Activated CD4-positive, alpha-beta T cell treated with anti-CD3 and anti-CD28 coated beads, Interleukin-2, amount 50 U/mL, for 48 hours (primary cell): ENCODE data around the gene SND1.
"Not testable (repeated sequence)": the region's sequence is repeated elsewhere in the genome, so short reads cannot be mapped to it uniquely, and the experiment has no call there.

Experiments used
- DNase-seq, 2 experiments: peaks; one replicate each; pipeline ENCODE4 v3.0.0-alpha.2; 2020

The SND1 gene

GRCh38 chr7:127810696-127811660 is 159.0 kb downstream of the SND1 start:
- DNase-seq: no peak

DNA sequence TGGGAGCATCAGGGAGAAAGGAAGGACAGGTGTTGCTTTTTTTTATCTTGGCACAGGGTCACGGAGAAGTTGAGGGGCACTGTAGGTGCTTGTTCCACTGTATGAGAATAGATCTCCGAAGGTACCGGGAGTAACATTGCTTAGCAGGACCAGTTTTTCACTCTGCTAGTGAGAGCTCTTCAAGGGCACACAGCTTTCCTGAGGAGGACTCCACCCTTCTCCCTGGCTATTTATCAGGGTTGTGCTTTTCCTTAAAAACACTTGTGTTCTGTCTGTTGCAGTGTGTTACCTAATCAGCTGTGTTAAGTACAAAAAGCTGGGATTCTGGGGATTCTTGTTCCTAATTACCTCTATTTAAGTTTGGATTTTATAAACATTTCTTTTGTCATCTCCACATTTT is 160.5 kb downstream of the SND1 start:
- DNase-seq: no peak

GRCh38 chr7:127813991-127814541 is 162.1 kb downstream of the SND1 start:
- no peak for DNase-seq

DNA sequence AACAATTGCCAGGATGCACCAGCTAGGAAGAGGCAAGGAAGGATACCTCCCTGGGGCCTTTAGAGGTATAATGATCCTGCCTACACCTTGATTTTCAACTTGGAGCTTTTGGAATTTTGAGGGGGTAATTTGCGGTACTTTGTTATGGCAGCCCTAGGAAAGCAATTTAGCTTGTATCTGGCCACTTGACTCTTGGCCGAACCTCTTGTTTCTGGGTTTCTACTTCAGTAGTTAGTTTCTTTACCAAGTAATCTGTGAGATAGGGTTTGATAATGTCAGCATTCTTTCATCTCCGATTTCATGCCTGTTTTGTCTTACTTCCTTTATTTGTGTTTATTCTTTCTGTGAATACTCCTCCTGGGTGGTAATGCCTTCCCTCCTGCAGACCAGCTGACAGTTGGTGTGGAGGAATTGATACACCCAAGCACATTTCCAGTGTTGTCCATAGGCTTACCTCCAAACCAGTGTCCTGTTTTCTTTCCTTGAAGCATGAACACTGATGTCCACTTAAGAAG is 163.7 kb downstream of the SND1 start:
- no peak for DNase-seq

GRCh38 chr7:127816354-127817190 is 164.6 kb downstream of the SND1 start:
- DNase-seq: no peak

GRCh38 chr7:127817466-127817865 is 165.5 kb downstream of the SND1 start:
- no peak for DNase-seq

- DNase-seq: no peak
Observed at GRCh38 chr7:127818306-127818705, 166.3 kb downstream of the SND1 start.

DNA sequence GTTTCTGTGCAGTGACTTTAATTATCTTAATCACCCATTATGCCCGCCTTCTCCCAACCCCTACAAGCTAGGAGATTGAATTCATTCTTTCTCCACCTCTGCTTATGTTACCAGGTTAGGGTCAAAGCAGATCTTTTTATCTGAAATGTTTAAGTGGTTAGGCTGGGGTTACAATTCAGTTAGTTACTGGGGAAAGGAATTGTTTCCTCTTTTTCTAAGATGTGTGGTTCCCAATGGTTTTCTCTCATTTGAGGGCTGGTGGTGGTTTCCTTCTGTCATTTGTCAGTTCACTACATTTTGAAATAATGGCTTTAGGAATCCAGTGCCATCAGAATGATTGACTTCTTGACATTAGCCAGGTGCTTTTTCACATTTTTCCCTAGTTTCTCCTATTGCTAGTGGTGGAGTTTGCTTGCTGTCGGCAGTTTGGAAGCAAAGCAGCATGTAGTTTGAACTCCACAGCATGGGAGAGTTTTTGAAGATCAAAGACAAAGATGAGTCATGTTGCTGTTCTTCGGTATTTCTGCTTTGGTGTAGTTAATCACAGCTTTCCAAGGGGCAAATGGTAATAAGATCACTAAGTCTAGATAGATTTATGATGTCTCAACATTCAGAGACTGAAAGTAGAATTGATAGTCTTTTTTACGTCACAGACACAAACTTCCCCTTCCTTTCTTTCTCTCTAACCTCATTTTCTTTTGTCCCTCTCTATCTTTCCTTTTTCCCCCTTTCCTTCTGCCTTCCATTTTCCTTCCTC is 168.2 kb downstream of the SND1 start:
- DNase-seq: no peak

GRCh38 chr7:127820732-127821085 is 168.7 kb downstream of the SND1 start:
- no peak for DNase-seq

DNA sequence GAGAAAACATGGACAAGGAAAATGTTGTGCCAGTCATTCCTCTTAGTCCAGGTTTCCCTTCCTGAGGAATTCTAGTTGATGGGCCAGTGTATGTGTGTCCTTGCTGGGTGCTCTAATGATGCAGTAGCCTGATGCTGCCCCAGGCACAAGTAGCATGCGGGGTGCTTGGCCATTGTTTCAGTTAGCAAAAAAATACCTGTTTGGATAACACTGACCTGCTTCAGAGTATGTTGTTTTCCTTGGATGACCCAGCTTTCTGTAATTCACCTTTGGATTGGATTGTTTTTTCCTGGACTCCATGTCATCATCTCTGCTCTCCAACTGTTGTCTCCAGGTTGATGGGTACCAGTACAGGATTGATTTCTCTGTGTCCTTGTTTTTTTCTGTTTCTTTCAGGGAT is 169.2 kb downstream of the SND1 start:
- DNase-seq: no peak

DNA sequence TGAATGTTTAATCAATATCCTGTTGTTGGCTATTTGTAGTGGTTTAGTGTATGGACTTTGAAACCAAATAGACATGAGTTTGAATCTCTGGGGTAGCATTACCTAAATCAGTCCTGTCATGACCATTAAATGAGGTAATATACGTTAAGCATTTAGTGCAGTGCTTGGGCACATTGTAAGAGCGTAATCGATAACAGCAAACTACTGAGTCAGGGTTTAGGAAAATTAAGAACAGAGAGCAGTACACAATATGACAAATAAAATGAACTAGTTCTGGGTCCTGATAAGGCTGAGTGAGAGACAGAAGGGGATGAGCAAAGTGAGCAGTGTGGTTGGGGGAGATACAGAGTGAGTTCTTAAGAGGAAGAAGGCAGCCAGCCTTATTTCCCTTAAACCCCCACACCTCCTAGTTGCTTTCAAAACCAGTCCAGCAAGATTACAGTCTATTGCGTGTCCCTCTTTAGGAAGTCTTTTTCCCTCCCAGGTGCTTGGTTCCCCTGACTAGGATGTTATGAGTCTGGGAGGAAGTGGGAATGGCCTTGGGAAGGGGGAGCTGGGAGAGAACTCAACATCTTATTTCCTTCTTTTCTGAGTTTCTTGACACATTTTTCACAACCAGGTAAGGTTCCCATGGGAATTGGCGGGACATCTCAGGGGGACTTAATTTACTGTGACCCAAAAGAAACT is 171.0 kb downstream of the SND1 start:
- no peak for DNase-seq

DNA sequence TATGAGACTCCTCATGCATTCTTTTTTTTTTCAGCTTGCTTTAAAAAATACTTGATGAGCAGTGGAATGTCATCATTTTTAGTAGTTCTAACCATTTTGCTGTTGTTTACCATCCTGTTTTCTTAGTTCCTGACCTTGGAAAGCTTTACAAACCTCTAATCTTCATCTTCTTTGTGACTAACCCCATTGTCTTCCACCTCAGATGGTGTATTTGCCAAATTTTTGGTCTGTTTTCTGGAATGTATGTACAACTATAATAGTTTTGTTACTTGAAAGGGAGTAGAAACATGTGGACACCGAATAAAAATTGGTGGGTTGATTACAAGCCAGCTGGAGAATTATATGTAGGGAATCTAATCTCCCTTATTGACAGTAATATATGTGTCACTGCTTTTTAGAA is 172.7 kb downstream of the SND1 start:
- DNase-seq: no peak

DNA sequence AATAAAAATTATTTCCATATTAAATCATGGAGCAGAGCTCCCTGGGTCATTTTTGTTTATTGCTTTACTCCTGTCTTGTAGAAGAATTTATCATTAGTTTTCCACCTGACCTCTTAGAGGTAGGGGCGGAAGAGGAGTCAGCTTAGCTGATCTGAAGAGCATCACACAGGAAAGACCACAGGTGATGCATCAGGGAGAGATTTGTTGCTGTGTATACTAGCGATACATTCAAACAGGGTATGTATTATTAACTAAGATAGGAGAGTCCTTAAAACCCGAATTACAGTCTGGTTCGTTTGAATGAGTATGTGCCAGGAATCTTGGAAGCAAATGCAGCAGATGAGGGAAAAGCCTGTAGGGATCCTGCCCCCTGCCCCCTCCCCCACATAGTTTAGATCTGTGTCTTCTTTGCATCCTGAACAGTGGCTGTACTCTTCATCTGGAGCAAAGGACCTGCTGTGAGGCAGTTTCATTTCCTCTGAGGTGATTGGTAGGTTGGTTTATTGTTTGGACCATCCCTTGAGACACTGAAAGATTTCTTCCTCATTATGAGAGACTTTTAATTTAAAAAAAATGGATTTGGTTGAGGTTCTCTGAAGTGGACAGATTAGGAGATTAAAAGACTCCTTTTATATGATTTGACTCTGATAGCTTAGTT is 177.0 kb downstream of the SND1 start:
- DNase-seq: no peak

DNA sequence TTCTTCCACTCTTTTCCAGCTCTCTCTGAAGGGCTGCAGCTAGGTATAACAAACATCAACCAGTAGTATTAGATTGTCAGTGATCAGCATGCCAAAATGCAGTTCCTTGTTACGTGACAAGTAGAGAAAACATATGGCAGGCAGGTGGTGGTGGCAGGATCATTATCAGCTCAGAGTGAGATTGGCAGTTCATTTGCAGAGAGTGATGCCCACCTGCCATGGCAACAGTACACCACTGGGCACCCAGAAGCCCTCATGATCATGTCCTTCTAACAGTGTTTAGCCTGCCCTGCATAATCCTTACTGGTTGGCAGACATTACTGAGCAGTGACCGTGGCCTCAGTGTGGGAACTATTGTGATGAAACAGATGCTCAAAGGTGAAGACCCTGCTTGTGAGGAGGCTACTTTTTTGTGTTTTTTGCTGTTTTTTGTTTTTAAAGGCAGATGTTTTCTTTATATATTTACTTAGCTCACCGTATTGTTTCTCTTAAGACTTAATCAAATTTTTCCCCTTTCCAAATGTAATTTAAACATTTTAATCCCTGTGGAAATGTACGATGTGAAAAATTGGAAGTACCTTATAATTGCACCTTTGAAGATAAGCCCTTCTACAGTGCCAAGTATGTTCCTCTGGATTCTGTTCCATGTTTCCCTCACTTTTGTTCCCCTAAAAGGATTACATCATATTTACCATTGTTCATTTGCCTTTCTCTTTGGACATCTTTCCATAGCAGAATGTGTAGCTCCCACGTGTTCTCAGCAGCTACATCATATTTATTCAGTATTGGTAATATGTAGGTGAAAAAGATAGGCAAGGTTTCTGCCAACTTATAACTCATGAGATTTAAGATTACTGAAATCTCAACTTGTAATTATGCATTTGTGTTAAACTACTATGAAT is 179.6 kb downstream of the SND1 start:
- no peak for DNase-seq

DNA sequence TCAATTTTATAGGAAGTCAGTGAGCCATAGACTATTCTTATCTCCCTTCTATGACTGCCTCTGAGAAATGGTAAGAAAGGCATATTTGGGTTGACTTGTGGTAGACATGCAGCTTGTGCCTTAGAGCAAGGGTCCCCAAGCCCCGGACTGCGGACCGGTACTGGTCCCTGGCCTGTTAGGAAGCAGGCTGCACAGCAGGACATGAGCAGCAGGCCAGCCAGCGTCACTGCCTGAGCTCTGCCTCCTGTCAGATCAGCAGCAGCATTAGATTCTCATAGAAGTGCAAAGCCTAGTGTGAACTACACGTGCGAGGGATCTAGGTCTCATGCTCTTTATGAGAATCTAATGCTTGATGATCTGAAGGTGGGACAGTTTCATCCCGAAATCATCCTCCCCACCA is 180.6 kb downstream of the SND1 start:
- no peak for DNase-seq

- no peak for DNase-seq
Observed at GRCh38 chr7:127833641-127834040, 181.6 kb downstream of the SND1 start.

- no peak for DNase-seq
Observed at GRCh38 chr7:127835679-127836078, 183.7 kb downstream of the SND1 start.

DNA sequence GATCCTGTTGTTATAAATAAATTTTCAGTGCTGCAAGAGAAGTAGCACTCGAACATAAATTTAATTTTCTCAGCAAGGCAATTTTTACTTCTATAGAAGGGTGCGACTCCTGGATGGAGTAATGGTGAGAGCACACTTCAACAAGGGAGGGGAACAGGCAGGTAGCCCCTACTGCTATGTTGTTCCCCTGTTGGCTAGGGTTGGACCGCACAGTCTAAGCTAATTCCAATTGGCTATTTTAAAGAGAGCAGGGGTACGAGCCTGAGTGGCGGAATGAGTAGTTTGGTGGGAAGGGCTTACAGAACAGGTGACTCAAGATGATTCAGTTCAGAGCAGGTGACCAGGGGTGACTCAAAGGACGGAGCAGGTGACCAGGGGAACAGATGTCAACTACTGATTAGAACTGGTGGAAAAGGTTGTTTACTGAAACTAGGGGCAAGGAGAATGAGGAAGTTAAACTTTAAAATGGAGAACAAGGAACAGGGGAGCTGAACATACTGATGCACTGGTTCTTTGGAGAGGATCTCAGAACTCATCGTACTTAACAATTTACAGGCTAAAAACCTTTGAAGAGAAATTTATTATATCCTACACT is 185.9 kb downstream of the SND1 start:
- DNase-seq: not testable (repeated sequence)

GRCh38 chr7:127838816-127839415 is 186.9 kb downstream of the SND1 start:
- DNase-seq: no peak
